ENCODE results near the gene SLC1A7. TPM values are rescaled to one million over a fixed set of nuclear protein-coding genes. Genes with fewer than 3 reads are reported as not detected.

SLC1A7 gene
- total RNA-seq, 1 donor = 0.94 TPM

DNA sequence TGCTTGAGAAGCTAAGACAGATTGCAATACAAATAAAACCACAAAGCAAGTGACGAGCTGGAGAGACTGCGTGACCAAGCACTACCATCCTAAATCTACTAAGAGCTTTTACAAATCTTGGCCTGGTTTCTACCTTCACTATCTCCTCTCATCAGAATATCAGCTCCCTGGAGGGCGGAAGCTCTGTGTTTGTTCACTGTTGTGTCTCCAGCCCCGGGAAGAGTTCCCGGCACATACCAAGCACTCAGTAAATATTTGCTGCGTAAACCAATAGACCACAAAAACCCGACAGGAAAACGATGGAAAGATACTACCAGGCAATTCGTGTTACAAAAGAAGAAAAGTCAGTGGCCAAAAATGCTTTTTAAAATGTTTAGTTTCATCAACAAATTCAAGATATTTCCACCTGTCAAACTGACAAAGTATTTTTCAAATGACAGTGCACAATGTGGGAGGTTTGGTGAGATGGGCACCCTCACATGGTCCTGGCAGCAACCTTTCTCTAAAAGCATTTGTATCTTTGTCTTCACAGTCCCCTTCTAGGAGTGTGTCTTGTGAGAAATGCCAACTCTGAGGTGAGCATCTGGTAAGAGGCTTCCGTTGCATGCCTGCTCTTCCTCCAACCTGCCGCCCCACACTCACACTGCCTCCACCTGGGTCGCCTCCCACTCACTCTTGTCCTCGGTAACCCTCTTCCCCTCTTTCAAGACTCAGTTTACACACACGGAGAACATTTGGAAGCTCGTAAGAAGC lies 34.7 kb downstream of the SLC1A7 start:
- no peaks in the 10 kb centered on the region for H3K9me3 ChIP-seq (ENCODE audit: low read depth, low read length)
- H3K4me3 ChIP-seq (ENCODE audit: low read length) = no peak overlapping the region
- peaks cover 26% of the 10 kb centered on the region for H3K4me1 ChIP-seq (ENCODE audit: insufficient read depth, low read length)
- no peaks in the 10 kb centered on the region for H3K27me3 ChIP-seq (ENCODE audit: insufficient read depth, low read length)

DNA sequence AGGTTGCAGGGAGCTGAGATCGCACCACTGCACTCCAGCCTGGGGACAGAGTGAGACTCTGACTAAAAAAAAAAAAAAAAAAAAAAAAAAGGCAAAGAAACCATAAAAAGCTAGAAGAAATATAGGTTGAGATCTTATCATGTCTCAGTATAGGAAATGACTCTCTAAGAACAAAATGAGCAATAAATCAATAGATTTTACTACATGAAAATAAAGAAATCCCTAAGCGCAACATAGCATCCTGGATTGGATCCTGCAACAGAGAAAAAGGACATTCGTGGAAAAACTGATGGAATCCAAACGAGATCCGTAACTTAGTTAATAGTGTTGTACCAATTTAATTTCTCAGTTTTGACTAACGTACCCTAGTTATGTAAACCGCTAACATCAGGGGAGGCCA lies 35.3 kb downstream of the SLC1A7 start:
- no peaks in the 10 kb centered on the region for H3K9me3 ChIP-seq (ENCODE audit: low read depth, low read length)
- H3K4me1 ChIP-seq (ENCODE audit: insufficient read depth, low read length) = peaks cover 26% of the 10 kb centered on the region
- H3K27me3 ChIP-seq (ENCODE audit: insufficient read depth, low read length) = no peaks in the 10 kb centered on the region
- no peak overlapping the region for H3K4me3 ChIP-seq (ENCODE audit: low read length)

DNA sequence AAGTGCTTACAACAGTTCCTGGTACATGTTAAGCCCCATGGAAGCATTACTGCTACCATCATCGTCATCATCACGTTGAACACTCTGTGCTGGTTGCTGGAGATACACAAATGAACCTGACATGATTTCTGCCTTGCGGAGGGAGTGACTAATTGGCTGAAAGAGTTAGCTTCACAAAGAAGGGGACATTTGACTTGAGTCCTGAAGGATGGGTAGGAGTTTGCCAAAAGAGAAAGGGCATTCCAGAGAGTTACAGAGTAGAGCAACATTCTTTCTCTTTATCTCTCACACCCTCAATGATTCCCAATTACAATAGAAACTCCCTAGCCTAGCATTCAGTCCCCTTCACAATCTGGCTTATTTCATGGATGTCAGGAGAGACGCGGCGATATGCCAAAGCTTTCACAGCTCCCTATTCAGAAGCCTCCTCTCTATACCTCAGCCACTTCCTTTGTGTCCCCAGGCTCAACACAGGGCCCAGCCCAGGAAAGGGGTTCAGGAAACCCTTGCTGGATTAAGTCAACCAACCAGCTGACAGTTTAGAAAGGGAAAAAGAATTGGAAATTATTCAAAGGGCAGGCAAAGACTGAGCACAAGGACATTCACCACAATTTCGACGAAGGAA lies 38.0 kb downstream of the SLC1A7 start:
- peaks cover 6% of the 10 kb centered on the region for H3K4me1 ChIP-seq (ENCODE audit: insufficient read depth, low read length)
- no peaks in the 10 kb centered on the region for H3K27me3 ChIP-seq (ENCODE audit: insufficient read depth, low read length)
- H3K9me3 ChIP-seq (ENCODE audit: low read depth, low read length) = no peaks in the 10 kb centered on the region
- no peak overlapping the region for H3K4me3 ChIP-seq (ENCODE audit: low read length)

DNA sequence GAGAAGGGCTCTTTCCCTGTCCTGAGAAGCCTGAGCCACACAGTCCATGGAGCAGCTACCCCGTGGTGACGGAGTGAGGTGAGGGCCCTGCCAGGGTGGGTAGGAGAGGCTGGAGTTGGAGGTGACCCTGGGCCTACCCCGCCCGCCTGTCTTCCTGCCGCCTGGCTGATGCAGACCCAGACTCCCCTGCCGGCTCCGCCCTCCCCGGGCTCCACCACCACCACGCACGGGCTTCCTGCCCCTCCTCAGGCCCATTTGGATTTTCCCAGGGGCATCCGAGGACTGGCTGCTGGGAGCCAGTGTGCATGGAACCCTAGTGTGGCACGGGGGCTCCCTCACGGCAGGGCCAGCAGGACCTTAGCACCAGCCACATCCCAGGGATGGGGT lies 47.9 kb downstream of the SLC1A7 start:
- H3K4me1 ChIP-seq (ENCODE audit: insufficient read depth, low read length) = no peaks in the 10 kb centered on the region
- no peak overlapping the region for H3K4me3 ChIP-seq (ENCODE audit: low read length)
- H3K27me3 ChIP-seq (ENCODE audit: insufficient read depth, low read length) = no peaks in the 10 kb centered on the region
- no peaks in the 10 kb centered on the region for H3K9me3 ChIP-seq (ENCODE audit: low read depth, low read length)

DNA sequence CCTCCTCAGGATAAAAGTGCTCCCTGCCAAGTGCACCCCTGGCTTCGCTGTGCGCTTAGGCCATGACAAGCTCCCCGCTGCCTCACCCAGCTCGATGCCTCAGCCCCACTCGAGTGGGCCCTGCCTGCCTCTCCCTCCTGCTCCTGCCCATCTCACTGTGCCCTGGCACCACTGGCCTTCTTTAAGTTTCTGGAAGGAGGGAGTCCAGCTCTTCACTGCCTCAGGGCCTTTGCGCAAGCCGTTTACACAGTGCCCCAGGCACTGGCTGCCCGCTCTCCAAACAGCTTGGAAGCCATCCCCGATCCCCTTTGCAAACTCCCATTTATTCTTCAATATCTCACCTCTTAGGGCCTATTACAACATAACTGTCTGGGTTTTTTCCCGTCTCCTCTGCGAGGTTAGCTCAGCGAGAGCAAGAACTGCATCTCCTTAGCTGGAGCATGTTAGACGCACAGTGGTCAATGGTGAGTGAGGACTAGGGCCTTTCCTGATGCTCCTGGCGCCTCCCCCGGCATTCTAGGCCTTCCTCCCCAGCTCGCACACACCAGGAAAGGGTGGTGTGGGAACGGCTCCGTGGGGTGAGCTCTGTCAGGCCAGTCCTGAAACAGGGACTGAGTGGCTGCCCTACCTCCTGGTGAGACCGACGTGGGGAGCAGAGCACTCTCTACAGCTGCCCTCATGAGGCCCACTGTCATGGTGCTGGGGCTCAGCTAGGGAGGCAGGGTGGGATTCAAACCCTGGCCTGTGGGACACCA lies 48.5 kb downstream of the SLC1A7 start:
- Histone ChIP-seq H3K4me3 (ENCODE audit: low read length) (no peak overlapping the region), H3K9me3 (ENCODE audit: low read depth, low read length) (no peaks in the 10 kb centered on the region), H3K27me3 (ENCODE audit: insufficient read depth, low read length) (no peaks in the 10 kb centered on the region), H3K4me1 (ENCODE audit: insufficient read depth, low read length) (no peaks in the 10 kb centered on the region)

DNA sequence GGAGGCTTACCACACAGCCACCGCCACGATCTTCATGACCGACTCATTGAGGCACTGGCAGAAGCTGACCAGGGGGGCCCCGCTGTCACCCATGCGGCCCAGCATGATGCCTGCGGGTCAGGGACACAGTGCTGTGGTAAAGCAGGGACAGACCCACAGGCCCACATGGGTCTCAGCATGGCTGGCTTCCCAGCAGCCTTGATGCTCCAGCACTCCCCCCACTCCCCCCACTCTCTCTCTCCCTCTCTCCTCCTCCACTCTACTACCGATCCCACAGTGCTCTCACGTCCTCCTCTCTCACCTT lies 49.0 kb downstream of the SLC1A7 start:
- no peaks in the 10 kb centered on the region for H3K9me3 ChIP-seq (ENCODE audit: low read depth, low read length)
- H3K4me1 ChIP-seq (ENCODE audit: insufficient read depth, low read length) = no peaks in the 10 kb centered on the region
- H3K4me3 ChIP-seq (ENCODE audit: low read length) = no peak overlapping the region
- no peaks in the 10 kb centered on the region for H3K27me3 ChIP-seq (ENCODE audit: insufficient read depth, low read length)

DNA sequence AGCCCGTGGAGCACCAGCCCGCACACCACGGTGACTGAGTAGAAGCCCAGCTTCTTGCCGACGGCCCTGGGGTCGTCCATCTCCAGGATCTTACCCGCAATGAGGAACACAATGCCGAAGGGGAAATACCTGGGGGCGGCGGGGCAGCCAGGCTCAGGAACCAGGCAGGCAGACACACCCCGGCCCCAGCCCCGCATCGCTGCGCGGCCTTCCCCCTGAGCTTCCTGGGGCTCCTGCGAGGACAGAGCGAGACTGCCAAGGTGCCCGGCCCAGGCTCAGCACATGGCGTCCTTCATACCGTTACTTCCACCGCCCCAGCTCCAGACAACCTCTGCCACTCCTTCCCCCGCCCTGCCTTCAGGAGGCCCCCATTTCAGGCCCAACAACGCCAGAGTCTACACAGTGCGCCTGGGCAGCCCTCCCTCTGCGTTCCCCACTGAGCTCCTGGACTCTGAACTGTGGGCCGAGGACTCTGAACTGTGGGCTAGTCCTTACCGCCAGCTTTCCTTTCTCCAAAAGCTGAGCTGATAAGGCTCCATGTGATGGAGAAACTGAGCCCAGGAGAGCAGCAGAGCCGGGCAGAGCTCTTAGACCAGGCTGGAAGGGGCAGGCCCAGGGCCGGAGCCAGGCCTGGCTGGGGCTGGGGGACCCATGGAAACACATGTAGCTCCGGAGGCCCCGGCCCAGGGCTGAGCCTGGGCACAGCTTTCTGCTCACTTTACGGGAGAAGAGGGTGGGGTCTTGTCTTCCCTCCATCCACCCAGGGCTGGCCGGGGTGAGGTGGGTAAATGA lies 49.6 kb downstream of the SLC1A7 start:
- Histone ChIP-seq H3K4me3 (ENCODE audit: low read length) (no peak overlapping the region), H3K9me3 (ENCODE audit: low read depth, low read length) (no peaks in the 10 kb centered on the region), H3K4me1 (ENCODE audit: insufficient read depth, low read length) (no peaks in the 10 kb centered on the region), H3K27me3 (ENCODE audit: insufficient read depth, low read length) (no peaks in the 10 kb centered on the region)

DNA sequence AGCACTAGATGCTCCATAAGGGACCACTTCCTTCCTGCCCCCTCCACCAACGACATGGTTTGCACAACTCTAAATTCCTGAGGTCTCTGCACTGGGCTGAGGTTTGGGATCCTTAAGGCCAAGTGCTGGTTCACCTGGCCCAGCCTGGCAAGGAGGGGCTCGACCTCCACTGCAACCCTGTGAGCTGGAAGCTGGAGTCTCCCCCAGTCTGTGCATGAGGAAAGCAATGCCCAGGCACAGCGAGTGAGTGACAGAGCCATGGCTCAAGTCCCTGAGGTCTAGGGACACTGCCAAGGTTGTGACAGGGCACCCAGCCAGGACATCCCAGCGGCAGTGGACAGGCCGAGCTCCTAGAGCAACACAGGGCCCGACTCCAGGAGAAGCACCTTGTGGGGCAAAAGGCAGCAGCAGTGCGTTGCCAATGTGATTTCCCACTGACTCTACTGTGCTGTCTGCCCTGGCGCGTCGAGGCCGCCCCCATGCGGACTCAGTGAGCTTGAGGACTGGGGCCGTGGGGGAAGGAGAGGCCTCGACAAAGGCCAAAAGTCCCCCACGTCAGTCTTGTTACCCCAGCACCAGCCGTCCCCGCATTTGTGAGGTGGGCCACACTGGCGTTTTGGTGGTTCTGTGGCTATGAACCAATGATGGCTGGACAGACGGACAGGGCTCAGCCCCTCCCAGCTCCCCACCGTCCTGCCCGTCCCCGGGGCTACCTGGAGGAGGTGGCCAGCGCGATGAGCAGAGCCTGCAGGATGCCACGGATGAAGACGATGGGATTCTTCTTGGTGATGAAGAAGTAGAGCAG lies 50.4 kb downstream of the SLC1A7 start:
- no peaks in the 10 kb centered on the region for H3K4me1 ChIP-seq (ENCODE audit: insufficient read depth, low read length)
- no peak overlapping the region for H3K4me3 ChIP-seq (ENCODE audit: low read length)
- no peaks in the 10 kb centered on the region for H3K27me3 ChIP-seq (ENCODE audit: insufficient read depth, low read length)
- H3K9me3 ChIP-seq (ENCODE audit: low read depth, low read length) = no peaks in the 10 kb centered on the region

DNA sequence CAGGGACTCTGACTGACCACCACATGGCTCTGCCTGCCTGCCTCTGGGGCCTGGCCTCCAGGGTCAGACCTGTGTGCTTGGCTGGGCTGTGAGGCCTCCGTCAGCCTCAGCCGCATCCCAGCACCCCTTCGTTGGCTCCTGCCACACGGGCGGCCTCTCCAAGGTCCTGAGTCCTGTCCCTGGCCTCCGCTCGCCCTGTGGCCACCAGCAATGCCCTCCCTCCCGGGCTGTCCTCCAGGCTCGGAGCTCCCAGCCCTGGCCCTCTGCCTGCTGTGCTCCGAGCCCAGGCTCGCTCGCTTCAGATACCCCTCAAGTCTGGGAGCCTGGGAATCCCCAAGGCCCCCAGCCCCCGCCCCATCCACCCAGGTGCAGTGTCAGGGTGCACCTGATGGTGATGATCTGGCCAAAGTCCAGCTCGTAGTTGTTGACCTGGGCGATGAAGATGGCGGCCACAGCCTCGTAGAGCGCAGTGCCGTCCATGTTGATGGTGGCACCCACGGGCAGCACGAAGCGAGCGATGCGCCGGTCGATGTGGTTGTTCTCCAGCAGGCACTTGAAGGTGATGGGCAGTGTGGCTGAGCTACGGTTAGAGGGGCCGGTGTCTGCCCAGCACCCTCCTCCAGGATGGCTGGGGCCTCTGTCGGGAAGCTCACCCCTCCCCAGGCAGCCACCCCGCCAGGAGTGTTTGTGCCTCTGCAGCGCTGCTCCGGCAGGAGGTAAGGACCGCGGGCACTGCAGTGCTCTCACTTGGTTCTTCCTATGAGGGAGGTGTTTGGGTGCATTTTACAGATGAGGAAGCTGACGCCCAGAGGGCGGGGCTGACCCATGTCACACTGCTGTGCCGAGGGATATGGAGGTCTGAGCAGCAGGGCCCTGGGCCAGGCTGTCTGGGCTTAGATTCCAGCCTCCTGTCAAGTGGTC lies 52.0 kb downstream of the SLC1A7 start:
- Histone ChIP-seq H3K9me3 (ENCODE audit: low read depth, low read length) (no peaks in the 10 kb centered on the region), H3K4me1 (ENCODE audit: insufficient read depth, low read length) (no peaks in the 10 kb centered on the region), H3K27me3 (ENCODE audit: insufficient read depth, low read length) (no peaks in the 10 kb centered on the region), H3K4me3 (ENCODE audit: low read length) (no peak overlapping the region)

DNA sequence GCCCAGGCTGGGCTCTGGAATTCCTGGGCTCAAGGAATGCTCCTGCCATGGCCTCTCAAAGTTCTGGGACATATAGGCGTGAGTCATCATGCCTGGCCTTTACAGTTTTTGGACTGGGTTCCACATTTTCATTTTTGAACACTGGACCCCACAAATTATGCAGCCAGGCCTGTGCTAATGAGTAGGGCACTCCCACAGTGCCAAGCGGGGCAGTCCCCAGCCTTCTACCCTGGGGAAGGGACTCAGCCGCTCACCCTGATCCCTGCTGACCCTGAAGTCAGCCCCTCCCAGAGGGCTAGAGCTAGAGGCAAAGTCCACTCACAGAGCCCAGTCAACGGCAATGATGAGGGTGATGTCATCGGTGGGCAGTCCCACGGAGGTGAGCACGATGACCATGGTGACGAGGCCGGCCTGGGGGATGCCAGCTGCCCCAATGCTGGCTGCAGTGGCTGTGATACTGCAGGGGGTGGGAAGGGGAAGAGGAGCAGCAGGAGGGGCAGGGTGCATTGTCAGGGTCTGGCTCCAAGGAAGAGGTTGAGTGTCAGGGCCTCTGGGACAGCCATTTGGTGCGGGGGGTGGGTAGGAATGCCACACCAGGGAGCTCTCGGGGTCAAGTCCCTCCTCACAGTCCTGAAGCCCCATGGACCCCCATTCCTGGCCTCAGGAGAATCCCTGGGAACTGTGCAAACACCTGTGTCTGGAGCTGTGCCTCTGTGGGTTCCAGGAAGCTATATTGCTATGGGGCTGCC lies 52.8 kb downstream of the SLC1A7 start:
- Histone ChIP-seq H3K27me3 (ENCODE audit: insufficient read depth, low read length) (no peaks in the 10 kb centered on the region), H3K4me1 (ENCODE audit: insufficient read depth, low read length) (no peaks in the 10 kb centered on the region), H3K9me3 (ENCODE audit: low read depth, low read length) (no peaks in the 10 kb centered on the region), H3K4me3 (ENCODE audit: low read length) (no peak overlapping the region)

DNA sequence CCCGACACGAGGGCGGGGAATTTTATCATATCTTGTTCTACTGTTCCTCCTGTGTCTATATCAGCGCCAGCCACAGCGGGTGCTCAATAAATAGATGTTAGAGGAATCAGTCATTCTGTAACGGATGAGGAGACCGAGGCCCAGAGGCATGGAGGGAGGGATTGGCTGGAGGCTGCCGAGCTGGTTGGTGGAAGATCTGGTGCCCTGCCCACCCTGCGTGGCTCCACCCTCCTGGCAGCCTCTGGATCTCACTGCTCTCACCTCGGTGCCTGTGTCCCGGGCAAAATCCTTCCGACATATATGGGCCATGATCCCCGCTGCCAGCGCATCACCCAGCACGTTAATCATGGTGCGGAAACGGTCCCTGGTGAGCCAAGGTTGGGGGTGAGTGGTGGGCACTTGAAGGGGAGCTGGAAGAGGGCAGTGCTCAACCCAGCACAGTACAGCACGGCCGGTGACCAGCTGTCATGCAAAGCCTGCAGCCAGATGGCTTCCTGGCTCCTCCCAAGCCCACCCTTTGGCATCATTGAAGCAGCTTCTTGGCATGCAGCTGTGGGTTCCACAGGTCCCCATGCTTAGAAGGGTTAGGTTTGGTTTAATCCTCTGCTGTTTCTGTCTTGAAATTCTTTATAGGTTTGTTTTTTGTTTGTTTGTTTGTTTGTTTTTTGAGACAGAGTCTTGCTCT lies 53.7 kb downstream of the SLC1A7 start:
- Histone ChIP-seq H3K4me1 (ENCODE audit: insufficient read depth, low read length) (no peaks in the 10 kb centered on the region), H3K27me3 (ENCODE audit: insufficient read depth, low read length) (no peaks in the 10 kb centered on the region), H3K9me3 (ENCODE audit: low read depth, low read length) (no peaks in the 10 kb centered on the region), H3K4me3 (ENCODE audit: low read length) (no peak overlapping the region)

DNA sequence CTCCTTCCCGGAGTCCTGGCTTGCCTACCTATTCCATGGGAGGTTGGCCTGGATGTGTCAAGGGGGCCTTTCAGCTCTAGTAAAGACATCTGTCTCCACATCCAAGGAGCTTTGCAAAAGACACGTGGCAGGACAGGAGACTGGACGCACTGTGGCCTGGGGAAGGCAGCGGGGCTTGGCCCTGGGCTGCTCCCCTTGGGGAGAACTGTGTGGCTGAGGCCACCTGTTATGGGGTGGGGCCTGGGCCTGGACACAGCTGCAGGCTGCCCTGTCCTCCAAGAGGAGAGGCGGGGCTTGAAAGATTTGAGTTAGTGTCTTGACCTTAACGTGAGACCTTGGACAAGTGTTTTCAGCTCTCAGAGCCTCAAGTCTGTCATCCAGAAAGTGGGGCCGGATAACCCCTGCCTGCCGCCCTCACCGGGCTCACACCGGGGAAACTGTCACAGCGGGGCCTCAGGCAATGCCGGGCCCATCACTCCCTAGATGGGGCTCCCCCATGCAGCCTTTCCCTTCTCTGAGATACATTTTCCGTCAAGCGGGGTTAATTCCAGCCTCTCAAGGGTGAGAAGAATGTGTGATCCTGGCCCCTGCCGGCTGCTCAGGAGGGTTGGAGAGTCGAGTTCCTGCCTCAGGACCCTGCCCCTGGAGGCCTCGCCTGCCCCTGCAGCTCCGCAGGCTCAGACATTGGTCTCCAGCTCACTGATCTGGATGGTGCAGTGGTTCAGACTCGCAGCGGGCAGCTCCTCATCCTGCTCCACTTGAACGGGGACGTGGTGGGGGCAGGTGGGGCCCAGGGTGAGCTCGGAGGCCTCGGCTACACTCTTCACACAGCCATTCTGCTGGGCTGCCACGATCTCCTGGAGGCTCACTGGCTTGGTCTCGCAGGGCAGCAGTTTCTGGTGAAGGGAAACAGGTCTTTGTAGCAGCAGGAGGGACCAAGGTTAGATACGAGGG lies 54.8 kb downstream of the SLC1A7 start:
- Histone ChIP-seq H3K4me3 (ENCODE audit: low read length) (no peak overlapping the region), H3K9me3 (ENCODE audit: low read depth, low read length) (no peaks in the 10 kb centered on the region), H3K27me3 (ENCODE audit: insufficient read depth, low read length) (no peaks in the 10 kb centered on the region), H3K4me1 (ENCODE audit: insufficient read depth, low read length) (no peaks in the 10 kb centered on the region)
